Ishikawa (cell line): ENCODE measurements around the gene BLCAP.

Experiments used
- CEBPB ChIP-seq: IDR thresholded peaks from 2 replicates; pipeline ENCODE4 v1.6.1; 2012
- CREB1 ChIP-seq: IDR thresholded peaks from 2 replicates; pipeline ENCODE4 v1.6.1; 2012; ENCODE audit warnings: low read depth
- EGR1 ChIP-seq: IDR thresholded peaks from 2 replicates; pipeline ENCODE4 v1.6.1; 2012
- EP300 ChIP-seq: IDR thresholded peaks from 2 replicates; pipeline ENCODE4 v1.6.1; 2012; ENCODE audit warnings: borderline replicate concordance
- FOXM1 ChIP-seq: IDR thresholded peaks from 2 replicates; pipeline ENCODE4 v1.6.1; 2012; ENCODE audit warnings: low read depth, borderline replicate concordance
- MAX ChIP-seq: IDR thresholded peaks from 2 replicates; pipeline ENCODE4 v1.6.1; 2012
- RAD21 ChIP-seq: IDR thresholded peaks from 2 replicates; pipeline ENCODE4 v1.6.1; 2012; ENCODE audit warnings: low read depth
- REST ChIP-seq: IDR thresholded peaks from 2 replicates; pipeline ENCODE4 v1.6.1; 2012; ENCODE audit warnings: low read depth, mild to moderate bottlenecking
- TAF1 ChIP-seq: IDR thresholded peaks from 2 replicates; pipeline ENCODE4 v1.6.1; 2012; ENCODE audit warnings: low read depth, mild to moderate bottlenecking
- TEAD4 ChIP-seq: IDR thresholded peaks from 2 replicates; pipeline ENCODE4 v1.6.1; 2012
- YY1 ChIP-seq: IDR thresholded peaks from 2 replicates; pipeline ENCODE4 v1.6.1; 2012; ENCODE audit warnings: low read depth
- ZBTB7A ChIP-seq: IDR thresholded peaks from 2 replicates; pipeline ENCODE4 v1.6.1; 2012; ENCODE audit warnings: low read depth

- TF ChIP-seq MAX (no peak), REST (no peak), FOXM1 (no peak), CEBPB (no peak), TEAD4 (no peak), TAF1 (no peak), RAD21 (no peak), EP300 (no peak), EGR1 (no peak), ZBTB7A (no peak), CREB1 (no peak), YY1 (no peak)
Observed at GRCh38 chr20:37492945-37493344, 34.7 kb downstream of the BLCAP start.
